Measurements from ENCODE around the gene EN2.

Gene EN2

DNA sequence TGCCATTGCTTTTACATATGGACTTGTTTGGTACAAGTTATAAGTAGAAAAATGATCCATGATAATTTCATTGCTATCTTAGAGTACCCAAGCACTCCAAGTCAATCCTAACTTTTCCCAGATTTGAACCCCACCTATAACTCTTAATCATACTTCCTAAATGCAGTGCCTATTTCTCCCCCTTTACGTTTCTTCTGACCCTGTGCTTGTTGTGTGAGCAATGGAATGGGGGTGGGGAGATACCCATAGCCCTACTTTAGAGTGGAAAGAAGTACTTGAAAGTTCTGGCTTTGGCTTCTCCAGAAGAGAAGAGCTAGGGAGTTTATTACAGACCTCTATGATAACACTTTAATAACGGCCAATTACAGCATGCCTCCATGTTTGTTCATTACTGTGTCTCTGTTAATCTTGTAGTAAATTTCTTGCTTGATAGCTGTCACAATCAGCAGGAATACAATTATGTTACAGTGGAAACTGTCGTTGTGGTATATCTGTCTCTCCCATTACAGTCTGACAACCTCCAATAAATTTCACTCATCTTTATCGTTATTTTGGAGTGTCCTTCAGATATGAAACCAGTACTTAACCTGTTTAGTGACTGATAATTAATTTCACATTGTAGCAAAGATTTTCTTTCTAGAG, 54.4 kb downstream of the EN2 start:
- Histone ChIP-seq H4K20me1 (ENCODE audit: insufficient read depth) (no peaks in the 10 kb centered on the region), H3K4me2 (no peak overlapping the region), H3K4me3 (IDR thresholded peaks at IDR 0.05; ENCODE audit: insufficient read depth, low read depth, low read length) (no peak overlapping the region), H3K27ac (no peak overlapping the region), H3K4me1 (ENCODE audit: low read depth, poor library complexity, severe bottlenecking) (no peaks in the 10 kb centered on the region), H3K27me3 (ENCODE audit: insufficient read depth, low read depth) (no peaks in the 10 kb centered on the region), H2AFZ (ENCODE audit: low read depth) (no peak overlapping the region), H3K36me3 (ENCODE audit: insufficient read depth) (no peaks in the 10 kb centered on the region), H3K9ac (no peak overlapping the region), H3K79me2 (ENCODE audit: insufficient read depth, low read depth) (no peaks in the 10 kb centered on the region)
- TF ChIP-seq, protein P1, sequence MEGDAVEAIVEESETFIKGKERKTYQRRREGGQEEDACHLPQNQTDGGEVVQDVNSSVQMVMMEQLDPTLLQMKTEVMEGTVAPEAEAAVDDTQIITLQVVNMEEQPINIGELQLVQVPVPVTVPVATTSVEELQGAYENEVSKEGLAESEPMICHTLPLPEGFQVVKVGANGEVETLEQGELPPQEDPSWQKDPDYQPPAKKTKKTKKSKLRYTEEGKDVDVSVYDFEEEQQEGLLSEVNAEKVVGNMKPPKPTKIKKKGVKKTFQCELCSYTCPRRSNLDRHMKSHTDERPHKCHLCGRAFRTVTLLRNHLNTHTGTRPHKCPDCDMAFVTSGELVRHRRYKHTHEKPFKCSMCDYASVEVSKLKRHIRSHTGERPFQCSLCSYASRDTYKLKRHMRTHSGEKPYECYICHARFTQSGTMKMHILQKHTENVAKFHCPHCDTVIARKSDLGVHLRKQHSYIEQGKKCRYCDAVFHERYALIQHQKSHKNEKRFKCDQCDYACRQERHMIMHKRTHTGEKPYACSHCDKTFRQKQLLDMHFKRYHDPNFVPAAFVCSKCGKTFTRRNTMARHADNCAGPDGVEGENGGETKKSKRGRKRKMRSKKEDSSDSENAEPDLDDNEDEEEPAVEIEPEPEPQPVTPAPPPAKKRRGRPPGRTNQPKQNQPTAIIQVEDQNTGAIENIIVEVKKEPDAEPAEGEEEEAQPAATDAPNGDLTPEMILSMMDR (conservative IDR thresholded peaks at IDR 0.05; ENCODE audit: low read depth, low read length): no peak

DNA sequence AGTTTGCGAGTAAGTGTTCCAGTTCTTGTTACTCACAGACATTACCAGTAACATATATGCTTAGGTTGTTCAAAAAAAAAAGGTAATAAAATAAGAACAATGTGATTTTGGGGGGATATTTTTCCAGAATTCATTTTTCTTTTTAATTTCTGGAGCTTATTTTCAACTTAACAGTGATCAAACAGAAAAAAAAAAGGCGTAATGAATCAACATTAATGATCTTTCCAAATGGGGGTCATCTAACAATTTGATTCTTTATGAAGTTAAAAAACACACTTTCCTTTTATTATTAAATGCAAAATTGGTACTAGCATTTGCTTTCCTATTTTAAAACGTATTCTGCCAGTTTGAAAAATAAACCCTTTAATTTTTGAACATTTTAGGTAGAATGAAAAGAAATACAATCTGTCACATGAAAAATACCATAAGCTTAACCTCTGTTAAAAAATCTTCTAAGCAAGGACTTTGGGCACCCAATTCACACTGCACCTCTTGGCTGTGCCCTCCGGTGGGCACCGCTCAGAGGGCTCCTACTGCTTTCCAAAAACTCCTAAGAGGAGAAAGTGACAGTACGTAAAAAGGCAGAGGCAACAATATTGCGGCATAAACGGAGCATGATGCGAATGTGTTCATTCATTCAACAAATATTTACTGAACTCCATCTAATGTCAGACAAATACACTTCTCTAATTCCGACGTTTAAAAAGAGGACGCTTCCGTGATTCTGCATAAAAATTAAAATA, 55.8 kb downstream of the EN2 start:
- Histone ChIP-seq H2AFZ (ENCODE audit: low read depth) (no peak overlapping the region), H3K4me3 (IDR thresholded peaks at IDR 0.05; ENCODE audit: insufficient read depth, low read depth, low read length) (no peak overlapping the region), H3K79me2 (ENCODE audit: insufficient read depth, low read depth) (no peaks in the 10 kb centered on the region), H3K27me3 (ENCODE audit: insufficient read depth, low read depth) (no peaks in the 10 kb centered on the region; the same call in 1 of the 2 replicates), H3K9ac (no peak overlapping the region), H3K36me3 (ENCODE audit: insufficient read depth) (no peaks in the 10 kb centered on the region), H4K20me1 (ENCODE audit: insufficient read depth) (no peaks in the 10 kb centered on the region), H3K4me1 (ENCODE audit: low read depth, poor library complexity, severe bottlenecking) (no peaks in the 10 kb centered on the region), H3K27ac (no peak overlapping the region), H3K4me2 (no peak overlapping the region)
- TF ChIP-seq, protein P1 (conservative IDR thresholded peaks at IDR 0.05; ENCODE audit: low read depth, low read length): no peak

DNA sequence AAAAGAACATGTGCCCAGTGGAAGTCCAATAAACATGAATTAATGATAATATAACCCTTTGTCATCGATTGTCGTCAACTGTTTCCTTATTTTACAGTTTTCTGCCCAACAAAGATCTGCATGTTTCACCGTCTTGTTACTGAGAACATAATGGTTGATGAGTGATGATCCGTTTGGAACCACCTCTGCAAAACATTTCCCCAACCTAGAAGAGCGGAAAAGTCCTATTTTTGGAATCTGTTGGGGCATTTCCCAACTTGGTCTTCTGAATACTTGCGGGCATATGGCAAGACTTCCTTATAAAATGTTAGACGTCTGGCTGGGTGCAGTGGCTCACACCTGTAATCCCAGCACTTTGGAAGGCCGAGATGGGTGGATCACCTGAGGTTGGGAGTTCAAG, 56.4 kb downstream of the EN2 start:
- H3K4me1 ChIP-seq (ENCODE audit: low read depth, poor library complexity, severe bottlenecking): no peaks in the 10 kb centered on the region
- no peak overlapping the region for H3K27ac ChIP-seq
- no peak overlapping the region for H2AFZ ChIP-seq (ENCODE audit: low read depth)
- no peaks in the 10 kb centered on the region; the same call in 1 of the 2 replicates for H3K27me3 ChIP-seq (ENCODE audit: insufficient read depth, low read depth)
- H3K4me3 ChIP-seq (IDR thresholded peaks at IDR 0.05; ENCODE audit: insufficient read depth, low read depth, low read length): no peak overlapping the region
- no peaks in the 10 kb centered on the region for H4K20me1 ChIP-seq (ENCODE audit: insufficient read depth)
- no peak overlapping the region for H3K9ac ChIP-seq
- H3K79me2 ChIP-seq (ENCODE audit: insufficient read depth, low read depth): no peaks in the 10 kb centered on the region
- TF ChIP-seq, protein P1 (conservative IDR thresholded peaks at IDR 0.05; ENCODE audit: low read depth, low read length): no peak
- H3K36me3 ChIP-seq (ENCODE audit: insufficient read depth): no peaks in the 10 kb centered on the region
- no peak overlapping the region for H3K4me2 ChIP-seq

Measured in KMS-11 (cell line).